ENCODE data around the gene SYNGR2. TPM values are rescaled to one million over a fixed set of nuclear protein-coding genes. Genes with fewer than 3 reads are reported as not detected.

Gene SYNGR2, protein sequence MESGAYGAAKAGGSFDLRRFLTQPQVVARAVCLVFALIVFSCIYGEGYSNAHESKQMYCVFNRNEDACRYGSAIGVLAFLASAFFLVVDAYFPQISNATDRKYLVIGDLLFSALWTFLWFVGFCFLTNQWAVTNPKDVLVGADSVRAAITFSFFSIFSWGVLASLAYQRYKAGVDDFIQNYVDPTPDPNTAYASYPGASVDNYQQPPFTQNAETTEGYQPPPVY
- total RNA-seq = 110 and 112 TPM in 2 replicates

DNA sequence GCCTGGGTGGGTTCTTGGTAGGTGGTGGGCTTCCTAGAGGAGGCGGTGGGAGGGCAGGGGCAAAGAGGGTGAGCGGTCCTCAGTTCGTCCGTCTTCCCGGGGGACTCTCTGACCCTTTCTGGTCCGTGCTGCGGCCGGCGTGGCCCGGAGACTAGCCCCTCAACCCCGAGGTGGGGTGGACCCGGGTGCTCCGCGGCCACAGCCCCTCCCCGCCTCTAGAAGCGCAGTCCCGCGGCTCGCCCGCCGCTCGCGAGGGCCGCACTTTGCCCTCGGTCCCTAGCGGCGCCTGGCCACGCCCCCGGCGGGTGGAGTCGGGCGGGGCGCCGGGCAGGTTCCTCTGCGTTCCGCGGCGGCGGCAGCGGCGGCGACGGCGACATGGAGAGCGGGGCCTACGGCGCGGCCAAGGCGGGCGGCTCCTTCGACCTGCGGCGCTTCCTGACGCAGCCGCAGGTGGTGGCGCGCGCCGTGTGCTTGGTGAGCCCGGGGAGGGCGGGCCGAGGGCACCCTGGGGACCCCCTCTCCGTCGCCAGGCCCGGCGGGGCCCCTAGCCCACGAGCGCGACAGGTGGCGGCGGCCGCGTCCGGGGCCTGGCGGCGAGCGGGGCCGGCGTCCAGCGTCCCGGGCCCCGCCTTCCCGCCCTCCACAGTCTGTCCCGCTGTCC lies at the start of gene SYNGR2:
Gene SYNGR2 (plus strand): TSS at position 340 of the 661 bp plus-strand sequence. CDS start 36 bp downstream, at position 376.
- intact Hi-C loops (cut with micrococcal nuclease) = loop anchor here (1.0 to 10.0 kb wide), 8 partner anchors 19 to 806 kb away; partner anchors contain the start of genes AFMID, BIRC5, LGALS3BP and TK1

DNA sequence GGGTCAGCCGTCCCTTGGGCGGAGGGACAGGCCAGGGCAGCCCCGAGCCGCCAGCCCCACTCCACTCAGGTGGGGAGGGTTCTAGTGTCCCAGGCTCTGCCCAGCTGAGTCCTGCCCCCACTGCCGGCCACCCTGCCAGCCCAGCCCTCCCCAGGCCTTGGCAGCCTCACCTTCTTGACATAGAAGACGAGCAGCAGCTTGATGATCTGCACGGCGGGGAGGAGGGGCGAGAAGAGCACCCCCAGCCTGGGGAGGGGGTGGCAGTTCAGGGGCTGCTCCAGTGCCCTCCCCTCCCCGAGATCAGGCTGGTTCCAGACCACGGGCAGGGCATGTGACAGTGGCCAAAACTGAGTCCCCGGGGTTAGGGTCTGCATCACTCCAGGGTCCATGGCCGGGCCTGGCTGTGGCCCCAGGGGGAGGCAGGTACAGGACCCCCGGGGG lies 49.6 kb upstream of the SYNGR2 start:
- intact Hi-C loops (cut with micrococcal nuclease) = no loop called here

DNA sequence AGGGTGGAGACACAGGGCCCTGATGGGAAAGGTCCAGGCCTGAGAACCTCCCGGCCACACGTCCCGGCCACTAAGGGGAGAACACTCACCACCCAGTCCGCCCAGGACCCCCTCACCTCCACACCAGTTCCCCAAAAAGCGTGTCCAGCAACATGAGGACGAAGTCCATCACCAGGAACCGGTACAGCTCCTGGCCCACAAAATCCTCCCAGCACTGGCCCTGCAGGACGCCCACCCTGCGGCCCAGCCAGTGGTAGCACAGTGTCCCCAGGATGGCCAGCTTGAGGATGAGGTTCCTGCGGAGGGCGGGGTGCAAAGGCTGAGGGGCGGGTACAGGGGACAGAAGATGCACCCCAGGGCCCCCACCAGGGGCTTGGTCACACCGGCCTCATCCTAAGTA lies 47.8 kb upstream of the SYNGR2 start:
- intact Hi-C loops (cut with micrococcal nuclease) = no loop called here

DNA sequence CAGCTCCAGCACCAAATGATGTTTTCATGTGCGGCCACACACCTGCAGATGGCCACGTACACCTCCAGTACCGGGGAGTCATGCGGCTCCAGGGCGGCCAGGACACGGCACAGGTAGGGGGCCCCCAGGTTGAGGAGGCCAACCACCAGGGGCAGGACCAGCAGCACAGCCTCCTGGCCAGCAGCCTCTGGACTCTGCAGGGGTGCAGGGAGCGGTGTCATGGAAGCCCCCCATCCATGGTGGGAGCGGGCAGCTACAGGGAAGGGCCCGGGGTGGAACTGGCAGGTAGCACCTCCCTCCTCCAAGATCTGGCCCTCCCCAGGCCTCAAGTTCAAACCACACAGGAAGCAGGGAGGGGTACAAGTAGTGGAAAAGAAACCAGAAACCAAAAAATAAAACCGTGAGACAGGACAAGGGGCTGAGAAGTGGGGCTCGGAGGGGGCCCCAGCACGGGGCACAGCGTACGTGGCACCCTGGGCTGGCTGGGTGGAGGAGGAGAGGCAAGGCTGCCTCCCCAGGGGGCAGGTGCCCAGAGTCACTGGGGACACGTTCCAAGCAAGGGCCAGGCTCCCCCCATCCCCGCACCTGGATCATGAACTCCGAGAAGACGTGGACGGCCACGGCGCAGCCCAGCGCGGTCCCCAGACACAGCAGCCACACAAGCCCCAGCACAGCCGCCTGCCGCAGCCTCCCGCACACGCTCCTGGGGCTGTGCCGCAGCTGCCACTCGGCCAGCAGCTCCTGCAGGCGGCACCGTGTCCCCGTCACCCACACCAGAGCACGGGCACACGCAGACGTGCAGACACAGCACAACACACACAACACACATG lies 47.2 kb upstream of the SYNGR2 start:
- intact Hi-C loops (cut with micrococcal nuclease) = loop anchor here (1.0 kb wide), 2 partner anchors 9 to 13 kb away; partner anchors contain the start of gene TMC8

DNA sequence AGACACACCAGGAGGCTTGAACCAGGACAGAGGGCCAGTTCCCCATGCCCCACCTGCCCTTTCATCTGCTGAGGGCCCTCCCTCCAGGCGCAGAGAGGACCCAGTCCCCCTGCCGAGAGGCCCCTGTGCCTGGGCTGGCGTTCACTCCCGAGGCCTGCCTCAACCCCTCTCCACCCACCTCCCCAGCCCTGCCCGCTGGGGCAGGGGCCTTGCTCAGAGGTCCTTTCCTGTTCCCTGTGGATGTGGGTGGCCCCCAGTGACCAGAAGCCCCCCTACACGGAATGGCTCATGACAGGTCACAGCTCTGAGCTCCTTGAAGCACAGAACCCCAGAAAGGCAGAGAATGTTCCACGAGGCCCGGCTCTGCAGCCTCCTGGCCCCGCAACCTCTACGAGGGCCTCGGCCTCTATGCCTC lies 46.6 kb upstream of the SYNGR2 start:
- intact Hi-C loops (cut with micrococcal nuclease) = loop anchor here (1.0 kb wide), 2 partner anchors 8 to 12 kb away; partner anchors contain the start of gene TMC8

DNA sequence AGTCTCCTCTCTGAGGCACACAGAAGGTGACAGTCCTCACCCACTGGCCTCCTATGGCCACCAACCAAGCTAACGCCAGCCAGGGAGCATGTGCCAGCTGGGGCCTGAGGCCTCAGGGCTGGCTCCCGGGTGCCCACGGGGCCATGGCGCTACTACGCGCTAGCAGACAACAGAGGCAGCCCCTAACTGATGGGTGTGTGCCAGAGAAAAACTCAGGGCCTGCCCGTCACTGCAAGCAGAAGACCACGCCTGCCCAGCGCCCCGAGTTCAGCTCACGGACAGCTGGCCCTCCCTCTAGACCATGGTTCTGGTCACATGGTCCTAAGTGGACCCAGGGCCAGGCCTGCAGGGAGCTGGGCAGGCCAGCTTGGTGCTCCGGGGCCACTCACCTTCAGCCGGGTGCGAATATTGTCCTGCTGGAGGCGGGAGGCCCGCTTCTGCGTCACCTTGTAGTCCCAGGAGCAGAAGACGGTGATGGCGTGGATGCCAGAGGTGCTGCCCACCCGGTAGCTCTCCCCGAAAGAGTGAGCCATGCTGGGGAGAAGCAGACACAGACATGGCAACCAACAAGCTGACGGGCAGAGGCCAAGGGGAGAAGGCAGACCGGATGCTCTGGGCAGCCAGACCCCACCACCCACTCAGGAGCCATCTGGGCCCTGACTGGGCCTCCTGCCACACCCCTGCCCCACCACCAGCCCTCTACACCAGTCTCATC lies 46.0 kb upstream of the SYNGR2 start:
- intact Hi-C loops (cut with micrococcal nuclease) = no loop called here

DNA sequence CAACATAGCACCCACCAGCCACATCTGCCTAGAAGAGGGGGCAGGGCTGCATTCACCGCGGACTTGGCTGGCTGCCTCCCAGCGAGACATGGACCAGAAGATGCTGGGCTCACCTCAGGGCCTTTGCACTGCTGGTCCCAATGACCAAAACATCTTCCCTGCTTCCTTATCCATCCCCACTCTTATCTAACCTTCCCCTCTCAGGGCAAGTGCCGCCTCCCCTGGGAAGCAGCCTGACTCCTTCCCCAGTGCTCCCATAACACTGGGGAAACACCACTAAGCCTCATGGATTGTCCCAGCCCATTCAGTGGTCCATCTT lies 45.5 kb upstream of the SYNGR2 start:
- intact Hi-C loops (cut with micrococcal nuclease) = no loop called here

DNA sequence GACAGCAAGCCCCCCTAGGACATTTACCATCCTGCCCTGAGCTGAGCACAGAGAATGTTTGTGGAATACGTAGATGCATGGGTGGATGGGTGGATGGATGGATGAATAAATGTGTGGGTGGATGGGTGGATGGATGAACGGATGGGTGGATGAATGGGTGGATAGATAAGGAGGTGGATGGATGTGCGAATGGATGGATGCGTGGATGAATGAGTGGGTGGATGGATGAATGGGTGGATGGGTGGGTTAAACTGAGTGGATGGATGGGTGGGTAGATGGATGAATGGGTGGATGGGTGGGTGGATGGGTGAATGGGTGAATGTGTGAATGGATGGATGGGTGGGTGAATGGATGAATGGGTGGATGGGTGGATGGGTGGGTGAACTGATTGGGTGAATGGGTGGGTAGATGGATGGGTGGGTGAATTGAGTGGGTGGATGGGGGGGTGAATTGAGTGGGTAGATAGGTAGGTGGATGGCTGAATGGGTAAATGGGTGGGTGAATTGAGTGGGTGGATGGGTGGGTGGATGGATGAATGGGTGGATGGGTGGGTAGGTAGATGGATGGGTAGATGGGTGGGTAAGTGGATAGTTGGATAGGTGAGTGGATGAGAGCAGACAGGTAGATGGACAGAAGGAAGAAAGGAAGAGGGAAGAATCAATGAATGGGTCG lies 45.0 kb upstream of the SYNGR2 start:
- intact Hi-C loops (cut with micrococcal nuclease) = no loop called here

DNA sequence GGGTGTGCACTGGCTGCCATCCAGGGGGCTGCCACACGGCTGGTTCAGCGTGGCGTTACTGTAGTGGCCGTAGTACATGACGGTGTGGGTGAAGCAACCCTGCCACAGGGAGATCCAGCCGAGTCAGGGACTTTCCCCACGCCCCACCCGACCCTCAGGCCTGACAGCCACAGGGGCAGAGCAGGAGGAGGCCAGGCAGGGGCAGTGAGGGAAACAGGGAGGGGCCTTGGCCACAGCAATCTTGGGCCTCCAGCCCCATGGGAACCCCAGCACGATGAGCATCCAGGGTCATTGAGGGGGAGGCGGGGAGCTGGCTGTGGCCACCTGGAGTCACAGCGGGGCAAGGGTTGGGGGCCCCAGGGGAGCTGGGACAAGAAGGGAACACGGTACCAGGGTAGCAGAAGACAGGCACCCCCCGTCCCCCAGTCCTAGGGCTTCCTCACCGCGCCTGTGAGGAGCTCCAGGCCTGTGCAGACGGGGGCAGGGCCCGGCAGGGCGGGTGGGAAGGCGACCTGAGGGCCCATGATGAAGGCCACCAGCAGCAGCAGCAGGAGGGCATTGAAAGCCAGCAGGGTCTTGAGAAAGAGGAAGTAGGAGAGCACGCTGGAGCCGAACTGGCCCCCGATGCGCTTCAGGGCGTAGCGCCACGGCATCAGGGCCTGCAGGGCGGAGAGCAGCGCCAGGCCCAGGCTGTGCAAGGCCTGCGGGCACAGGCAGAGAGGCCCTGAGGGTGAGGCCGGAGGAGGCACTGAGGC lies 44.1 kb upstream of the SYNGR2 start:
- intact Hi-C loops (cut with micrococcal nuclease) = no loop called here

DNA sequence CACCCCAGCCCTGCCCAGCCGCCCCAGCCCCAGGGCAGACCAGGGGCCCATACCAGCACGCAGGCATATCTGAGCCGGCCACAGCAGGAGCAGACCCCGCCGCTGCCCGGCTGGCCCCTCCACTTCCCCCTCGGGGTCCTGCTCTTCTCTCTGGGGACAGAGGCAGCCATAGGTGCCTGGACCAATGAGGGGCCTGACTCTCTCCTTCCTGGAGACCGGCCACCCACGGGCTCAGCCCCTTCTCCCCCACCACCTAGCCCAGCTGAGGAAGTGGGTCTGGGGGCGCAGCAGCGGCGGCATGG lies 43.6 kb upstream of the SYNGR2 start:
- intact Hi-C loops (cut with micrococcal nuclease) = loop anchor here (5.0 kb wide), 2 partner anchors 167 to 672 kb away; partner anchors contain the start of gene TNRC6C

DNA sequence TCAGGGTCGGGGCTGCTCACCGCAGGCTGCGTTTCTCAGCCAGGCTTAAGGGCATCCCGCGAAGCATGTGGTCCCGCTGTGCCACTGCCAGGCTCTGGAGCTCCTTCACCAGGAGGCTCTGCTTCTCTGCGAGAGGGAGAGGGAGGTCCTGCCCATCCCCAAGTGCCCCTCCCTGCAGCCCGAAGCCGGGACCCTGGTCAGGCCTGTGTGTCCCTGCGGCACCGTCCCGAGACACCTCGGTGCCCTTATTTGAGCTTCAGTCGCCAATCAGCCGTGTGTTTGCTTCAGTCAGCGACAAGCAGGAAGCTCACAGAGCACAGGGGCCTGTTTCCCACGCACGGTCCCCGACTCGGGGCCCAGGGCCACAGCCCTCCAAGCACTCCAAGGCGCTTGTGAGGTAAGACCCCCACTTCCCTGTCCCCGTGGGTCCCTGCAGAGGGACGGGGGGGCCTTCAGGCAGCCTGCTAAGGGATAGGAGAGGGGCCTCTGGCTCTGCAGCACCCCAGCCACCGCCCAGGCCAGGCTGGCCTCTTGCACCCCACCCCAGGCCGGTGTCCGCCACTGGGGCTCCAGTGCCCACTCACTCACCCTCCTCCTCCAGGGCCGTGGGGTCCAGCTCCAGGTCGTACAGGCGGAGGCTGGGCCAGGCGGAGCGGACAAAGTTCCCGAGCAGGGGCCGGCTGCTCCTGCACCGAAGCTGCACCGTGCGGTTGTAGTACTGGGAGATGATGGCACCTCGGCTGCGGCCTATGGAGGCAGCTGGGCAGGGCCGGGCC lies 43.1 kb upstream of the SYNGR2 start:
- intact Hi-C loops (cut with micrococcal nuclease) = loop anchor here (5.0 kb wide), 2 partner anchors 168 to 673 kb away; partner anchors contain the start of gene TNRC6C

DNA sequence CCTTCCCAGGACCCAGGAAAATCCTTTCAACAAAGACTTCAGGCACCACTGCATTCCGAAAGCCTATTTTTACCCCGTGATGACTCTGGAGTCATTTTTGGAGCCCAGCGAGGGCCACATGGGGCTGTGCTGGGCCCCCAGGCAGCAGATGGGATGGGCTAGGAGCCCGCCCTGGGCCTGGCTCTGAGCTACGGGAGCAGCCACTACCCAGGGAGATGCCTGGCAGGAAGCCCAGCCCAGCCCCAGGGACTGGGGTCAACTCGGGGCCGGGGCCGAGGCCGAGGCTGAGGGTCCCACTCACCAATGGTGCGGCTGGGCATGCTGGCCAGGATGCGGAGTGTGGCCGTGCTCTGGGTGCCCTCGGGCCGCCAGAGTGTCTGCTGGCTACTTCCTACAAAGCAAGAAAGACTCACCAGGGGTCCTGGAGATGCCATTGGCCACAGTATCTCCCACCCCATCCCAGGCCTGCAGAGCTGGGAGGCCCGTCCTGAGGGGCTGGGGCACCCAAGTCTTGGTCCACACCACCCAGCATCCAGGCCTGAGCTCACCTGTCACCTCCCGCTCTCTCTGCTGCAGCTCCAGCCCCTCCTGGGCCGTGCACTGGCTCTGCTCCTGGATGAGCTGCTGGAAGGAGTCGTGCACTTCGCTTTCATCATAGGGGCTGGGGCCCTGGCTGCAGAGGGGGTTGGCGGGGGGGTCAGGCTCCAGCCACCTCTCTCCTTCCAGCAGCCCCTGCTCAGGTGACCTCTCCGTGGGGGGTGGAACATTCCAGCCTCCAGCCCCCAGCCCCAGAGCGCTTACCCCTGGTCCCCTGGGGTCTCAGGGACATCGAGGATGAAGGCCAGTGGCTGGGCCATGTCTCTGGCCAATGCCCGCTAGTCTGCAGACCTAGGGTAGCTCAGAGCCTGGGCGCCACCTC lies 42.1 kb upstream of the SYNGR2 start:
- intact Hi-C loops (cut with micrococcal nuclease) = loop anchor here (5.0 kb wide), 2 partner anchors 169 to 674 kb away; partner anchors contain the start of gene TNRC6C

DNA sequence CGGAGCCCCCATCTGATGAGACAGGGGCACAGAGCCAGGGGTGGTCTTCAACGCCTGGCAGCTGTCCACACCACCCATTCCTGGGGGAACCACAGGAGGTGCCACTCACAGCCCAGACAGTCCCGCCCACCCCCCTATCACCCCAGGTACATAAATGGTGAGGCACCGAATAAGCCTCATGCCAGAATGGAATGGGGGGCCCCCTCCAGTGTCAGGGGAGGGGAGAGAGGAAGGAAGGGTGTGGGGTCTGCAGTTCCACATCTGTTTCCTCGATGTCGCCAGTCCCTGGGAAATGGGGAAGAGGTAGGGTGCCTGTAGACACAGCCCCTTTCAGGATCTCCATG lies 41.5 kb upstream of the SYNGR2 start:
- intact Hi-C loops (cut with micrococcal nuclease) = loop anchor here (5.0 kb wide), 2 partner anchors 170 to 675 kb away; partner anchors contain the start of gene TNRC6C

DNA sequence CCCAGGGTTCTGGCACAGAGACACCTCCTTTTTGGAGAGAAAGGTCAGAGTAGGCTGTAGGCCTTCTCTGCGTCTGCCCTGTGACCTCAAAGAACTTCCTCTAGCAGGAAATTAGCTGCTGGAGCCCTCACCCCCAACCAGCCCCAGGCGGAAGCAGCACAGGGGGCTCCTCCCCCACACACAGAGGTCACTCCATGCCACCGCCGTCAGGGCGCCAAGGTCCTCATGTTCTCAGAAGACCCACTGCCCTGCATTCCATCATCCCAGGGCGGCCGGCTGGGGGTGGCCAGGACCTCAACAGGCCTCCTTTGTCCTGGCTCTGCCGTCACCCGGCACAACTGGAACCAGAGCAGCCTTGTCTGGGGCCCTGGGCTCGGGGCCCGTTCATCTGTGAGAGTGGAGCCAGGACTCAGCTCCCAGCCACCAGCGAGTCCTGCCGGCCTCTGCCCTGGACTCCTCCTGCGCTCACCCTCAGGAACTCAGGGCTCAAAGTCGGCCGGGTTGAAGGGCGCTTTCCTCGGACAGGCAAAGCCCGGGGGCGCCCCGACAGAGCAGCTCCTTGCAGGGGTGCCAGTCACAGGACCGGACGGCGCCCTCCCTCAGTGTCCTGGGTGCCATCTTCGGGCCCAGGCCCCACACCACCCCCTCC lies 41.0 kb upstream of the SYNGR2 start:
- intact Hi-C loops (cut with micrococcal nuclease) = loop anchor here (5.0 kb wide), 2 partner anchors 170 to 675 kb away; partner anchors contain the start of gene TNRC6C

DNA sequence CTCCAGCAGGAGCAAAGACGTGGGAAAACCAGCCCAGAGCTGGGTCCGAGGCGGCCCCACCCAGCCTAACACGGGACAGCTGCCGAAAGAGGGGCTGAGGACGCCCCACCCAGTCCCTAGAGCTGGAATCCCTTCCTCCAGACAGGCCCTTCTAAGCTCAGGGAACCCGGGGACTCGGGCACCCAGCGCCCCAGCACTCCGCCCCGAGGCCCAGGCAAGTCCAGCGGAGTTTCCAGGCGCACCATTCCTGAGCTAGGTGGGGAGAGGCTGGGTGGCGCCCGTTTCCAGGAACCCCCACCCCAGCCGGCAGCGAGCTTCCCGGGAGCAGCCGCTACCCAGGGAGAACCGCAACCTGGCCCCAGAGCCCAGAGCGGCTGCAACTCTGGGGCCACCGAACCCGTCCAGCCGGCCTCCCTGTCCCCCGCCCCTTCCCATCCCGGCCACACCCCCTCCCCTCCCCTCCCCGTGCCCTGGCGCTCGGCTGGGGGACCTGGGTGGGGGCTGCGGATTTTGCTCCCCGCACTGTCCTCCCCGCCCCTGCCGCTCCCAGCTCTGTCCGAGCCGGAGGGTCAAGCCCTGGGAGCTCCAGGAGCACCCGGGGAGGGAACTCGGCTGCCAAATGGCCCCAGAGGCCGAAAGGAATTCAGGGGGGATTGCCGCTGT lies 40.4 kb upstream of the SYNGR2 start:
- intact Hi-C loops (cut with micrococcal nuclease) = loop anchor here (2.0 to 5.0 kb wide), 3 partner anchors 171 to 676 kb away; partner anchors contain the start of gene TNRC6C

DNA sequence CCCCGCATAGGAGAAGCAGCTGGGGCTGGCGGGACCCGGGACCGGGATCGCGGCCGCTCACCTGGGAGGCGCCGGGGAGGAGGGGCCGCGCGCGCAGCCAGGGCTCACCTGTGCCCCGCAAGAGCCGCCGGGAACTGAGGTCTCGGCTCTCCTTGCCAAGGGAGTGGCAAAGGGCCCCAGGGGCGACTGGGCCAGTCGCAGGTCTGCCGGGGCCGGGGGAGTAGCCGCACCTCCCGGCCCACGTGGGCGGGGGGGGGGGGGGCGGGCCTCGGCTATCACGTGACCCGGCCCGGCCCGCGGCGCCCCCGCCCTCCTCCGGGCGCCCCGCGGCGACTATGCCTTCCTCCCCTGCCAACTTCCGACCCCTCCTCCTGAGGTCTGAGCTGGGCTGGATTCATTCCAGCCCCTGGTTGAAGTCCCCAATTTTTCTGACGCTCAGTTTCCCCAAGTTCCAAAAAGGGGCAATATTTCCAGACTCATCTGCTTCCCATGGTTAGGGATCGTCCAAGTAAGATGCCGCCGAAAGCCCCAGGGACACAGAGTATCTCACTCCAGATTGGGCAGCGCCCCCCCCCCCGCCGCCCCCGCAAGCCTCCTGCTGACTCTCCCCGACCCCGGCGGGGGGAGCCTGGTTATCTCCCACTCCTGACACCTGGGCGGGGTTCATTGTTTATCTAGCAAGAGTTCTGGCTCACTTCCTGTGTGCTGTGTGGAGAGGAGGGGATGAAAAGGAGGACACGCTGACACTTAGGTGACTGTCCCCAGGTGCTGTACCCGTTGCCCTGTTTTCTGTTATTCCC lies 39.6 kb upstream of the SYNGR2 start, which contains the start of gene TMC6:
Gene TMC6 (minus strand): TSS at position 205 of the 800 bp plus-strand sequence. CDS start 1,923 bp downstream, outside the sequence.
- intact Hi-C loops (cut with micrococcal nuclease) = loop anchor here (1.0 to 5.0 kb wide), 5 partner anchors 59 to 676 kb away; partner anchors contain the start of genes AFMID, SOCS3, TK1 and TNRC6C
